ENCODE results near the gene OARD1. TPM values are rescaled to one million over a fixed set of nuclear protein-coding genes. Genes with fewer than 3 reads are reported as not detected.
A peak's percentile ranks its signal among the peaks of the same experiment; 100 is the strongest.

Gene OARD1
- total and polyA plus RNA-seq, 8 donors = 14.9 to 56.4 (median 47.8) TPM

GRCh38 chr6:41046084-41046483 lies 26.1 kb downstream of the OARD1 start:
- no peak for DNase-seq
- H3K4me1 ChIP-seq = no peaks in the 10 kb centered on the region
- no peaks in the 10 kb centered on the region for H3K27me3 ChIP-seq
- intact Hi-C loops (cut with DNase I) = no loop called here
- ATAC-seq = no peak
- no peak overlapping the region for H3K4me3 ChIP-seq
- no peak overlapping the region for H3K27ac ChIP-seq
- H3K36me3 ChIP-seq = no peaks in the 10 kb centered on the region
- no peaks in the 10 kb centered on the region for H3K9me3 ChIP-seq
- TF ChIP-seq CTCF (IDR thresholded peaks at IDR 0.05) = no peak

- Histone ChIP-seq H3K4me1 (no peaks in the 10 kb centered on the region), H3K27ac (no peak overlapping the region), H3K36me3 (no peaks in the 10 kb centered on the region), H3K9me3 (no peaks in the 10 kb centered on the region), H3K4me3 (no peak overlapping the region), H3K27me3 (no peaks in the 10 kb centered on the region)
- TF ChIP-seq CTCF (IDR thresholded peaks at IDR 0.05) = no peak
- no peak for DNase-seq
- ATAC-seq = no peak
- intact Hi-C loops (cut with DNase I) = no loop called here
These were observed 26.5 kb downstream of the OARD1 start for GRCh38 chr6:41045664-41046063.

- Histone ChIP-seq H3K27ac (no peak overlapping the region), H3K27me3 (no peaks in the 10 kb centered on the region), H3K4me3 (no peak overlapping the region), H3K4me1 (no peaks in the 10 kb centered on the region), H3K9me3 (no peaks in the 10 kb centered on the region), H3K36me3 (no peaks in the 10 kb centered on the region)
- intact Hi-C loops (cut with DNase I) = no loop called here
- ATAC-seq (no peak), DNase-seq (no peak)
- no peak for TF ChIP-seq CTCF (IDR thresholded peaks at IDR 0.05)
These were observed 29.0 kb downstream of the OARD1 start for GRCh38 chr6:41043151-41043550.

- intact Hi-C loops (cut with DNase I) = no loop called here
- Histone ChIP-seq H3K27me3 (no peaks in the 10 kb centered on the region), H3K27ac (no peak within 1 kb of the TSS), H3K9me3 (no peaks in the 10 kb centered on the region), H3K4me3 (no peak within 1 kb of the TSS), H3K4me1 (no peaks in the 10 kb centered on the region), H3K36me3 (no peaks in the 10 kb centered on the region)
- DNase-seq (no peak), ATAC-seq (no peak)
- no peak for TF ChIP-seq CTCF (IDR thresholded peaks at IDR 0.05)
These were observed 29.7 kb downstream of the OARD1 start, which contains the start of gene TSPO2 for GRCh38 chr6:41042226-41043055. TSS of gene TSPO2 (plus strand) at chr6:41042467. CDS start at chr6:41042986, 519 bp downstream.

- no peaks in the 10 kb centered on the region for H3K9me3 ChIP-seq
- no peaks in the 10 kb centered on the region for H3K4me1 ChIP-seq
- ATAC-seq = no peak
- no peaks in the 10 kb centered on the region for H3K36me3 ChIP-seq
- TF ChIP-seq CTCF (IDR thresholded peaks at IDR 0.05) = no peak
- no peaks in the 10 kb centered on the region for H3K27me3 ChIP-seq
- H3K27ac ChIP-seq = peak overlapping the region in 1 of 2 donors; percentile 56
- intact Hi-C loops (cut with DNase I) = no loop called here
- DNase-seq = no peak
- no peak overlapping the region for H3K4me3 ChIP-seq
These were observed 31.1 kb downstream of the OARD1 start for GRCh38 chr6:41040940-41041536.
